ENCODE measurements around the gene RTP5.

- TF ChIP-seq, protein P1, sequence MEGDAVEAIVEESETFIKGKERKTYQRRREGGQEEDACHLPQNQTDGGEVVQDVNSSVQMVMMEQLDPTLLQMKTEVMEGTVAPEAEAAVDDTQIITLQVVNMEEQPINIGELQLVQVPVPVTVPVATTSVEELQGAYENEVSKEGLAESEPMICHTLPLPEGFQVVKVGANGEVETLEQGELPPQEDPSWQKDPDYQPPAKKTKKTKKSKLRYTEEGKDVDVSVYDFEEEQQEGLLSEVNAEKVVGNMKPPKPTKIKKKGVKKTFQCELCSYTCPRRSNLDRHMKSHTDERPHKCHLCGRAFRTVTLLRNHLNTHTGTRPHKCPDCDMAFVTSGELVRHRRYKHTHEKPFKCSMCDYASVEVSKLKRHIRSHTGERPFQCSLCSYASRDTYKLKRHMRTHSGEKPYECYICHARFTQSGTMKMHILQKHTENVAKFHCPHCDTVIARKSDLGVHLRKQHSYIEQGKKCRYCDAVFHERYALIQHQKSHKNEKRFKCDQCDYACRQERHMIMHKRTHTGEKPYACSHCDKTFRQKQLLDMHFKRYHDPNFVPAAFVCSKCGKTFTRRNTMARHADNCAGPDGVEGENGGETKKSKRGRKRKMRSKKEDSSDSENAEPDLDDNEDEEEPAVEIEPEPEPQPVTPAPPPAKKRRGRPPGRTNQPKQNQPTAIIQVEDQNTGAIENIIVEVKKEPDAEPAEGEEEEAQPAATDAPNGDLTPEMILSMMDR (IDR thresholded peaks at IDR 0.05): no peak
- TF ChIP-seq EP300 (IDR thresholded peaks at IDR 0.05; ENCODE audit: borderline replicate concordance in 1 of 2, low read depth in 1 of 2, low read length in 1 of 2) (no peak), GATA2 (CRISPR knock-in tag; IDR thresholded peaks at IDR 0.05) (no peak), ZBTB33 (IDR thresholded peaks at IDR 0.05; ENCODE audit: borderline replicate concordance, low read depth) (no peak), SIN3A (IDR thresholded peaks at IDR 0.05; ENCODE audit: borderline replicate concordance, low read depth, low read length) (no peak)
- TF ChIP-seq, protein P2, sequence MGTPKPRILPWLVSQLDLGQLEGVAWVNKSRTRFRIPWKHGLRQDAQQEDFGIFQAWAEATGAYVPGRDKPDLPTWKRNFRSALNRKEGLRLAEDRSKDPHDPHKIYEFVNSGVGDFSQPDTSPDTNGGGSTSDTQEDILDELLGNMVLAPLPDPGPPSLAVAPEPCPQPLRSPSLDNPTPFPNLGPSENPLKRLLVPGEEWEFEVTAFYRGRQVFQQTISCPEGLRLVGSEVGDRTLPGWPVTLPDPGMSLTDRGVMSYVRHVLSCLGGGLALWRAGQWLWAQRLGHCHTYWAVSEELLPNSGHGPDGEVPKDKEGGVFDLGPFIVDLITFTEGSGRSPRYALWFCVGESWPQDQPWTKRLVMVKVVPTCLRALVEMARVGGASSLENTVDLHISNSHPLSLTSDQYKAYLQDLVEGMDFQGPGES (IDR thresholded peaks at IDR 0.05; ENCODE audit: low read depth, low read length): no peak
Observed at GRCh38 chr2:241861264-241861663, 8.3 kb upstream of the RTP5 start.
